Measurements from ENCODE around the gene LRBA. TPM values are rescaled to one million over a fixed set of nuclear protein-coding genes. Genes with fewer than 3 reads are reported as not detected.

LRBA gene
- total RNA-seq, 1 experiment from 2014 or later: 55.3 TPM

DNA sequence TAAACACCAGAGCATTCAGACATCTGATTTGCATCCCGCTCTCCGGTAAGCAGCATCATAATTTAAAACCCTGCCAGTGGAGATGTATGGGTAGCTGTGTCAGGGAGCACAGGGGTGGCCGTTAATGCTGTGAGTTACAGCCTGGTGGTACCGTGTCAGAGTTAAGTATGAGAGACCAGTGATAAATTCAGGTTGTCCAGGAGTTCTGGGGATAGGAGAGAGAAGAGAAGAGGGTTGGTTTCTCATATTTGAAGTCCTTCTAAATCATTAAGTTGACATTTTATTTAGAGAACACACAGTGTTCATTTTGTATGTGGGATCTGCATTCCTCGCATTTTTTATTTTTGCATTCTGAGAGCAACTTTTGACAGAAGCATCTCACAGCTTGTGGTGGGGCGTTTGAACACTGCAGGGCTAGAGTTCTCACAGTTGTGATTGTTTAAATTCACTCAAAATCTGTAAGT, 779.2 kb downstream of the LRBA start:
- Histone ChIP-seq H3K27ac (ENCODE audit: insufficient read length, low read depth, low read length) (no peak overlapping the region), H3K56ac (ENCODE audit: insufficient read length, low read depth, low read length) (no peak overlapping the region), H3K4me2 (ENCODE audit: insufficient read depth, insufficient read length, low read length) (no peak overlapping the region), H2BK120ac (ENCODE audit: low read depth, low read length, poor library complexity, severe bottlenecking) (no peak overlapping the region), H3K79me2 (ENCODE audit: insufficient read depth, low read length) (no peaks in the 10 kb centered on the region), H3K23ac (ENCODE audit: insufficient read length, low read depth, low read length) (no peak overlapping the region), H3T11ph (ENCODE audit: low read length) (no peak overlapping the region), H3K9me3 (ENCODE audit: control insufficient read depth, low read depth, low read length) (no peaks in the 10 kb centered on the region), H2BK20ac (ENCODE audit: low read depth, low read length, poor library complexity, severe bottlenecking) (no peak overlapping the region), H3K14ac (ENCODE audit: insufficient read depth, low read length) (no peak overlapping the region), H3K18ac (ENCODE audit: insufficient read length, low read depth, low read length) (no peak overlapping the region), H3K9ac (ENCODE audit: extremely low read depth, insufficient read length, low read length) (no peak overlapping the region), H2BK15ac (ENCODE audit: low read depth, low read length) (no peak overlapping the region), H4K8ac (replicated peaks; ENCODE audit: insufficient read length, low read depth, low read length) (no peak overlapping the region), H4K91ac (ENCODE audit: insufficient read length, low read depth, low read length) (no peak overlapping the region), H2BK5ac (ENCODE audit: insufficient read length, low read length) (no peak overlapping the region), H3K23me2 (ENCODE audit: insufficient read length, low read depth, low read length, poor library complexity, severe bottlenecking) (no peaks in the 10 kb centered on the region), H3K4ac (ENCODE audit: low read depth, low read length) (no peak overlapping the region), H3K27me3 (ENCODE audit: insufficient read depth, low read length) (no peaks in the 10 kb centered on the region), H4K20me1 (ENCODE audit: control insufficient read depth, insufficient read depth, insufficient read length) (no peaks in the 10 kb centered on the region), H2AFZ (ENCODE audit: low read length) (no peak overlapping the region), H3K79me1 (ENCODE audit: insufficient read depth, low read depth, low read length, poor library complexity, severe bottlenecking) (no peaks in the 10 kb centered on the region), H3K4me1 (ENCODE audit: insufficient read depth, low read length) (no peaks in the 10 kb centered on the region), H2BK12ac (ENCODE audit: insufficient read length, low read depth, low read length) (no peak overlapping the region), H2AK5ac (ENCODE audit: insufficient read length, low read length) (no peak overlapping the region), H4K5ac (ENCODE audit: insufficient read length, low read depth, low read length) (no peak overlapping the region)
- H3K4me3 Mint-ChIP-seq: no peak overlapping the region
- H3K27me3 Mint-ChIP-seq (ENCODE audit: low read depth): no peaks in the 10 kb centered on the region
- no peak overlapping the region for H3K27ac Mint-ChIP-seq
- peaks cover 15 to 16% of the 10 kb centered on the region in 2 experiments for H3K4me1 Mint-ChIP-seq
- no CpG with 5 or more reads among the region's 6 CpGs for WGBS (ENCODE audit: extremely low coverage, insufficient read length, low lambda C conversion rate)
- no peak for DNase-seq
- TF ChIP-seq, protein P1, sequence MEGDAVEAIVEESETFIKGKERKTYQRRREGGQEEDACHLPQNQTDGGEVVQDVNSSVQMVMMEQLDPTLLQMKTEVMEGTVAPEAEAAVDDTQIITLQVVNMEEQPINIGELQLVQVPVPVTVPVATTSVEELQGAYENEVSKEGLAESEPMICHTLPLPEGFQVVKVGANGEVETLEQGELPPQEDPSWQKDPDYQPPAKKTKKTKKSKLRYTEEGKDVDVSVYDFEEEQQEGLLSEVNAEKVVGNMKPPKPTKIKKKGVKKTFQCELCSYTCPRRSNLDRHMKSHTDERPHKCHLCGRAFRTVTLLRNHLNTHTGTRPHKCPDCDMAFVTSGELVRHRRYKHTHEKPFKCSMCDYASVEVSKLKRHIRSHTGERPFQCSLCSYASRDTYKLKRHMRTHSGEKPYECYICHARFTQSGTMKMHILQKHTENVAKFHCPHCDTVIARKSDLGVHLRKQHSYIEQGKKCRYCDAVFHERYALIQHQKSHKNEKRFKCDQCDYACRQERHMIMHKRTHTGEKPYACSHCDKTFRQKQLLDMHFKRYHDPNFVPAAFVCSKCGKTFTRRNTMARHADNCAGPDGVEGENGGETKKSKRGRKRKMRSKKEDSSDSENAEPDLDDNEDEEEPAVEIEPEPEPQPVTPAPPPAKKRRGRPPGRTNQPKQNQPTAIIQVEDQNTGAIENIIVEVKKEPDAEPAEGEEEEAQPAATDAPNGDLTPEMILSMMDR (conservative IDR thresholded peaks at IDR 0.05): no peak
- no peaks in the 10 kb centered on the region for H3K9me3 Mint-ChIP-seq
- H3K36me3 Mint-ChIP-seq (ENCODE audit: insufficient read depth in 1 of 3, low read depth in 3 of 3): no peaks in the 10 kb centered on the region
